HK-2 (cell line): ENCODE results near the gene C14orf93.
A peak's percentile ranks its signal among the peaks of the same experiment; 100 is the strongest.
"Not testable (repeated sequence)": the region's sequence is repeated elsewhere in the genome, so short reads cannot be mapped to it uniquely, and the experiment has no call there.

Experiments
- DNase-seq: peaks from one replicate; pipeline ENCODE4 v3.0.0-alpha.2; 2018; ENCODE audit not compliant: unreplicated experiment

The C14orf93 gene

DNA sequence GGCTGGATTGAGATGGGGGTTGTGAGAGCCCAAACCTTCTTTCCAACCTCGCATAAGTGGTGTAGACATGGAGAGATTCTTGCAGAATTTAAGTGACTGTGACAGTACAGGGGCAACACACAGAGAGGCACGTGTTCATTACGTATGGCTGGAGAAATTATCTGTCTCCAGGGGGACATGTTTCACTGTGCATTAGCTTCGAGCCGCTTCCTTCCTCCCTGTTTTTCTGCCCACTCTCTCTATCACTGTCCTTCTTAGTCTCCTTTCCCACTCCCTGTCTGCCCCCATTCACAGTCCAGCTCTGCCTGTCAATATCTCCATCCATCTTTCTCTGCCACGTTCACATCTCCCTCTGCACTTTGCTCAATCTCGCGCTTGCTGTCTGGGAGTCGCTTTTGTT, 11.5 kb upstream of the C14orf93 start:
- DNase-seq, result no peak

GRCh38 chr14:23020143-23021128, 10.5 kb upstream of the C14orf93 start:
- no peak for DNase-seq

DNA sequence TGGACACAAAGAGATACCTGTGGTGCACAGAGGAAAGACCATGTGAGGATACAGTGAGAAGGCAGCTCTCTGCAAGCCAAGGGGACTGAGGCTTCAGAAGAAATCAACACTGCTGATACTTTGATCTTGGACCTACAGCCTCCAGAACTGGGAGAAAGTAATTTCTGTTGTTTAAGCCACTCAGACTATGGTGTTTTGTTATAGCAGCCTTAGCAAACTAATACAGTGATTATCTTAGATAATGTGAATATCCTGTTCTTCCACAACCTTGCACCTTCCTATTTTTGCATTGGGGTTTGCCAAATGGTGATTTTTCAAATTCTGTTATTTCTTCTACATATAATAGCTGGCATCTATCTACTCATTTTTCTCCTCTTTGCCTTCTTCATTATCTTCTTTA, 8.2 kb upstream of the C14orf93 start:
- DNase-seq, result no peak

DNA sequence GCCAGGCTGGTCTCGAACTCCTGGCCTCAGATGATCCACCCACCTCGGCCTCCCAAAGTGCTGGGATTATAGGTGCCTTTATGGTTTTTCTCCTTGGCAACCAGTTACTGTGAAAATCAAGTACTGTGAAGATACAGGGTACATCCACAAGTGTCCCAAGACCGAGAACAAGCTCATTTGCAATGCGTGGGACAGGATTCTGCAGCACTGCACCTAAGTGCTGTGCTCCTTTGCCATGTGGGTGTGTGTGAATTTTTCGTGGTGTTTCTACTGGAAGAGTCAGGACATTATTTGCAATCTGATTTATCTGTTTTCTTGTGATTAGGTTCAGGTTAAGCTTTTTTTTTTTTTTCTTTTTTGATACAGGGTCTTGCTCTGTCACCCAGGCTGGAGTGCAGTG, 7.1 kb upstream of the C14orf93 start:
- no peak for DNase-seq

GRCh38 chr14:23015618-23016017, 5.7 kb upstream of the C14orf93 start:
- DNase-seq, result no peak

DNA sequence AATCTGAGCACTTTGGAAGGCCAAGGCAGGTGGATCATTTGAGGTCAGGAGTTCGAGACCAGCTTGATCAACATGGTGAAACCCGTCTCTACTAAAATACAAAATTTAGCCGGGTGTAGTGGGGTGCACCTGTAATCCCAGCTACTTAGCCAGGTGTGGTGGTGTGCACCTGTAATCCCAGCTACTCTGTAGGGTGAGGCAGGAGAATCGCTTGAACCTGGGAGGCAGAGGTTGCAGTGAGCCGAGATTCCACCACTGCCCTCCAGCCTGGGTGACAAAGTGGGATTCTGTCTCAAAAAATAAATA, 3.8 kb upstream of the C14orf93 start:
- DNase-seq, result not testable (repeated sequence)

DNA sequence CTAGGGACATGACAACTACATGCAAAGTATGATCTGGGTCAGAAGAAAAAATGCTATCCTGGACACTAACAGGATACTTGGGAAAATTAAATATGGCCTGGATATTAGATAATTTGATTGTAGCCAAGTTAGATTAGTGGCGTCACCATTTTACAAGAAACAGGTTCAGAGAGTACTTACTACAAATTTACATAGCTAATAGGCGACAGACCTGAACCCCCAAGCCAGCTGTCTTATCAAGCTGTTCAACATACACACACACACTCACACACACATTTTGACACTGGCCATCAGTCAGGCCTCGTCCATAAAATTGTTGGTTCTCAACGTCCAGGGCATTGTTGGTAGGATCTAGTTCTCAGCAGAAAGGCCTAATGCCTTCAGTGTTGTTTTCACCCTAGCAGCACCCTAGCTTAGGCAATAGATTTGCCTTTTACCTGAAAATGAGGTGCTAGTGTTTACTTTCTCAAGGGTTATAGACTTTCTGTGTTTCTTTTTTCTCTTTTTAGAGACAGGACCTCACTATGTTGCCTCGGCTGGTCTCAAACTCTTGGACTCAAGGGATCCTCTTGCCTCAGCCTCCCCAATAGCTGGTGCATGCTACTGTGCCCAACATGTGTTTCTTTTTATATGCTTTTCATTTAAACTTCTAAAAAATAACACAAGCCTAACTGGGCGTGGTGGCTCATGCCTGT, 3.3 kb upstream of the C14orf93 start:
- no peak for DNase-seq

GRCh38 chr14:23009483-23009938, 432 bp downstream of the C14orf93 start:
- no peak for DNase-seq

- no peak for DNase-seq
Observed at GRCh38 chr14:23008831-23009230, 1.1 kb downstream of the C14orf93 start.

- DNase-seq, result peak; percentile 97
Observed at GRCh38 chr14:23006544-23007419, 3.2 kb downstream of the C14orf93 start.

- no peak for DNase-seq
Observed at GRCh38 chr14:23006188-23006534, 3.8 kb downstream of the C14orf93 start.

GRCh38 chr14:23005451-23006187, 4.3 kb downstream of the C14orf93 start:
- no peak for DNase-seq

DNA sequence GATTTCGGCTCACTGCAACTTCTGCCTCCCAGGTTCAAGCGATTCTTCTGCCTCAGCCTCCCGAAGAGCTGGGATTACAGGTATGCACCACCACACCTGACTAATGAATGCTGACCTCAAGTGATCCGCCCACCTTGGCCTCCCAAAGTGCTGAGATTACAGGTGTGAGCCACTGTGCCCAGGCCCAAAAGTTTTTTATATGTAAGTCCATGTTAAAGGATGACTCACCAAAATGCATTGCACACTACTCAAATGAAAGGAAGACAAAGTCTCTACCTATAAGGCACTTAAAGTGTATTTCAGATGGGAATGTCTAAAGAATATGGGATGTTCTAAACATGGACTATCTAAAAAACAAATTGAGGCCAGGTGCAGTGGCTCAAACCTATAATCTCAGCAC, 5.7 kb downstream of the C14orf93 start:
- not testable (repeated sequence) for DNase-seq

DNA sequence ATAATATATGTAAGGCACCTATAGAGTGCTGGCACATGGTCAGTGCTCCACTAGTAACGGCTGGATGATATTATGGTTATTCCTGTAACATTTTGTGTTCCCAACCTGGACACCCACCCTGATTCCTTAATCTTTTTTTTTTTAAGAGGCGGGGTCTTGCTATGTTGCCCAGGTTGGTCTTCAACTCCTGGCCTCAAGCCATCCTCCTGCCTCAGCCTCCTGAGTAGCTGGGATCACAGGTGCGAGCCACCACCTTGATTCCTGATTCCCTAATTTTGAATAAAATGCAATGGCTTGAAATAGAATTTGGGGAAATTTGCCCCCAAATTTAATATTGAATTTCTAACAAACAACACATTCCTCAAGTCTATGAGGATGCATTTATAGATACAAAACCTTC, 7.4 kb downstream of the C14orf93 start:
- no peak for DNase-seq

DNA sequence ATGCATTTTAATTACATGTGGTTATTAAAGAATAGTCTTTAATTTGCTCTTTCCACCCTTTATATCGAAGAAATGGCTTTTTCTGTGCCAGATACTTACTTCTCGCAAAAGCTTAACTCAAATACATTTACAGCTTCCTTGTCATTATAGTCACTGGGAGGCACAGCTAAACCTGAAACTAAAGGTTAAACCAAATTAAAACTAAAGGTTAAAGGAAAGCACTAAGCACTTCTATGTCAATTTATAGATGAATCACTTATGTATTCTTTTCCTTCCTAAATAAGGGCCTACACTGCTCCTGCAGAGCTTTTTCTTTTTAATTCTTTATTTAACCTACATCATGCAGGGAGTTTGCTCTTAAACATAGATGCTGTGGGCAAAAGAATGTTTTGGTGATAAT, 9.1 kb downstream of the C14orf93 start:
- no peak for DNase-seq

DNA sequence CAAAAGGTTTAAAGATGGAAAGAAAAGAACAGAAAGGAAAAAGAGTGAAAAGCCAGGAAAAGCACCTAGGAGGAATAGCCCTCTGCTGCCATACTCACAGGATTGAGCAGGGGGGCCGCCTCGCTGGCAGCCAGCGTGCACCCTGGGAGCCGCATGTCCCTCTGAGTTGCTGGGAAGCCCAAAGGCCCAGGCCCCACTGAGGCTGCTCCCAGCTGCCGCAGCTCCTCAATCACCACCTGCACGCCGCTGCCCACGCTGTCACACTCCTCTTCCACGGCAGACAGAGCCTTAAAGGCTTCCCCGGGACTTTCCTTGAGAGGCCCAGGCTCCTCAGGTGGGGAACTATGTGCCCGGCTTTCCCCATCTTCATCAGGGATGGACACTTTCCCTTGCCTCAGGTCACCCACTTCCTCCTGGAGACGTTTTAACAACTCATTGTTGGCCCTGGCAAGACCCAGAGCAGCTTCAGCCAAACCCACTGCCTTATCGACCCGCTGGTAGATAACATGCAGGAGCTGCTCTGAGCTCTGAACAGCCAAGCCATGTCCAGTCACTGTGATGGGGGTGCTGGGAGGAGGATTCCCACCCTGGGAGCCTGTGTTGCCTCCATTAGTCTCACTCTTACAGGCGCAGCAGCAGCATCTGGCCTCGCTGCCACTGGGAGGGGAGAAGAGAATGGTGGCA, 11.5 kb downstream of the C14orf93 start:
- DNase-seq, result no peak

GRCh38 chr14:22997676-22998323, 12.1 kb downstream of the C14orf93 start:
- no peak for DNase-seq

GRCh38 chr14:22996768-22997654, 12.9 kb downstream of the C14orf93 start:
- DNase-seq, result no peak

DNA sequence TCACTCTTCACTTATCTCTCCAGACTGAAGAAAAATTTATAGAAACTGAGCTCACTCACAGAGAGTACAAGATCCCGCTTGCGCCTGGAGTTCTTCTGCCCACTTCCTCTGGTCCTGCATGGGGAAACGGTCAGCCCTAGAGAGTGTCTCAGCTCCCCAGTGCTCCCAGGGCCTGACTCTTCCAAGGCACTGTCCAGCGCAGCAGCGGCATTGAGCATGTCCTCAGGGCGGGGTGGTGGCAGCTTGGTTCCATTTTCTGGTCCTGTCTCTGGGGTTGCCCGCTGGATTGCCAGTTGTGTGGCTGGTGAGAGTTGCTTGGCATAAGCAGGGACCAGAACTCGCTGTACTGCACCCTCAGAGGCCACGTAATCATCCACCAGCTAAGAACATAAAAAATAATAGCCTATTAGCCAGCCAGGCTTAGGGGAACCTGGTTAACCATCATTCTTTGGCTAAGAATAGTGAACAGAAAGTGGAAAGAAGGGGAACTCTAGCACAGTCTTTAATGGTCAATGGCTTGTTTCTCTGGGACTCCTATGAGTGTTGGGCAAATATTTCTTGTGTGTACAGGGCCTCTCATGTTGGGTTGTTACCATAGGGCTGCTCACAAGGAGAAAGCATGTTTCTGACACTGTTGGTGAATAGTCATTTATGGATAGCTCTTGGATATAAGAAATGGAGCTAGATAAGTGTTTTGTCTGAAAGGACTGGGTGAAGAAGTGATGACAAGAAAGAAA, 13.9 kb downstream of the C14orf93 start:
- no peak for DNase-seq
